Endothelial cell (in vitro differentiated cells): ENCODE measurements around the gene RETREG3. TPM values are rescaled to one million over a fixed set of nuclear protein-coding genes. Genes with fewer than 3 reads are reported as not detected.
A peak's percentile ranks its signal among the peaks of the same experiment; 100 is the strongest.

Experiments
- DNase-seq: peaks from one replicate; pipeline ENCODE4 v3.0.0; 2021; ENCODE audit warnings: low spot score
- H3K27ac Mint-ChIP-seq: one replicate; pipeline ENCODE4 v1.8.0; 2021; ENCODE audit warnings: mixed read lengths, inconsistent platforms; ENCODE audit not compliant: unreplicated experiment
- H3K27me3 Mint-ChIP-seq: one replicate; pipeline ENCODE4 v1.8.0; 2021; ENCODE audit warnings: mild to moderate bottlenecking, moderate library complexity, mixed read lengths, inconsistent platforms; ENCODE audit not compliant: unreplicated experiment
- H3K36me3 Mint-ChIP-seq: one replicate; pipeline ENCODE4 v1.8.0; 2021; ENCODE audit warnings: mild to moderate bottlenecking, low read depth, mixed read lengths, inconsistent platforms; ENCODE audit not compliant: unreplicated experiment
- H3K4me1 Mint-ChIP-seq: one replicate; pipeline ENCODE4 v1.8.0; 2021; ENCODE audit warnings: mild to moderate bottlenecking, mixed read lengths, inconsistent platforms; ENCODE audit not compliant: unreplicated experiment
- H3K4me3 Mint-ChIP-seq: one replicate; pipeline ENCODE4 v1.8.0; 2021; ENCODE audit warnings: mild to moderate bottlenecking, mixed read lengths, inconsistent platforms; ENCODE audit not compliant: unreplicated experiment
- H3K9me3 Mint-ChIP-seq: one replicate; pipeline ENCODE4 v1.8.0; 2021; ENCODE audit warnings: mixed read lengths, inconsistent platforms; ENCODE audit not compliant: unreplicated experiment
- CTCF ChIP-seq: fragments of 200-600 bp; sonication (generic); IDR thresholded peaks from one replicate; pipeline ENCODE4 v1.5.0; 2021; ENCODE audit warnings: antibody characterized with exemption; ENCODE audit not compliant: unreplicated experiment
- total RNA-seq: library from RNA; stranded (reverse); fragmentation: NEBNext Ultra II Directional; extraction: Animal tissue kit (Norgen Biotek cat#: 25700); gene quantifications from one replicate; pipeline ENCODE4 v1.2.1, GENCODE V29; 2021; ENCODE audit not compliant: unreplicated experiment

The RETREG3 gene
- total RNA-seq, 1 donor from 2014 or later = 92.1 TPM

GRCh38 chr17:42536372-42537155 lies 72.6 kb downstream of the RETREG3 start:
- H3K27me3 Mint-ChIP-seq = peaks cover 7% of the 10 kb centered on the region
- peak; percentile 68 for DNase-seq
- peak overlapping the region; percentile 86 for H3K4me3 Mint-ChIP-seq
- H3K4me1 Mint-ChIP-seq = peaks cover 16% of the 10 kb centered on the region
- no peak overlapping the region for H3K27ac Mint-ChIP-seq
- TF ChIP-seq CTCF = no peak
- peaks cover 15% of the 10 kb centered on the region for H3K36me3 Mint-ChIP-seq
- H3K9me3 Mint-ChIP-seq = no peaks in the 10 kb centered on the region

GRCh38 chr17:42536048-42536371 lies 73.2 kb downstream of the RETREG3 start, which contains the start of gene NAGLU:
NAGLU (plus strand) TSS chr17:42536241; CDS start chr17:42536273, 32 bp downstream.
- H3K36me3 Mint-ChIP-seq = peaks cover 15% of the 10 kb centered on the region
- H3K9me3 Mint-ChIP-seq = no peaks in the 10 kb centered on the region
- peaks cover 11% of the 10 kb centered on the region for H3K4me1 Mint-ChIP-seq
- H3K27ac Mint-ChIP-seq = peak within 1 kb of the TSS; percentile 18
- peak within 1 kb of the TSS; percentile 86 for H3K4me3 Mint-ChIP-seq
- peak; percentile 83 for DNase-seq
- H3K27me3 Mint-ChIP-seq = peaks cover 6% of the 10 kb centered on the region
- no peak for TF ChIP-seq CTCF

GRCh38 chr17:42535155-42536047 lies 73.8 kb downstream of the RETREG3 start:
- peak overlapping the region; percentile 18 for H3K27ac Mint-ChIP-seq
- peaks cover under 1% of the 10 kb centered on the region for H3K27me3 Mint-ChIP-seq
- peaks cover 11% of the 10 kb centered on the region for H3K36me3 Mint-ChIP-seq
- no peaks in the 10 kb centered on the region for H3K9me3 Mint-ChIP-seq
- TF ChIP-seq CTCF = no peak
- no peak for DNase-seq
- H3K4me1 Mint-ChIP-seq = peaks cover 8% of the 10 kb centered on the region
- peak overlapping the region; percentile 85 for H3K4me3 Mint-ChIP-seq

GRCh38 chr17:42531455-42532354 lies 77.5 kb downstream of the RETREG3 start:
- H3K4me3 Mint-ChIP-seq = peak overlapping the region; percentile 49
- peaks cover 23% of the 10 kb centered on the region for H3K4me1 Mint-ChIP-seq
- H3K27ac Mint-ChIP-seq = no peak overlapping the region
- H3K9me3 Mint-ChIP-seq = no peaks in the 10 kb centered on the region
- peak; percentile 52 for DNase-seq
- H3K36me3 Mint-ChIP-seq = peaks cover 4% of the 10 kb centered on the region
- peaks cover 6% of the 10 kb centered on the region for H3K27me3 Mint-ChIP-seq
- TF ChIP-seq CTCF = peak; percentile 37
